GM18909 (cell line): Measurements from ENCODE around the gene SLC35D2.
"Not testable (repeated sequence)": the region's sequence is repeated elsewhere in the genome, so short reads cannot be mapped to it uniquely, and the experiment has no call there.

Source experiments
- ATAC-seq: cut with Tn5 transposase; IDR thresholded peaks from one replicate; pipeline ENCODE4 v1.9.1; 2021; ENCODE audit warnings: mild to moderate bottlenecking; ENCODE audit not compliant: unreplicated experiment, poor library complexity

SLC35D2 gene

GRCh38 chr9:96400132-96400910 lies 16.8 kb upstream of the SLC35D2 start:
- no peak for ATAC-seq

GRCh38 chr9:96399325-96399633 lies 15.8 kb upstream of the SLC35D2 start:
- peak; percentile 6 for ATAC-seq

- ATAC-seq, result peak; percentile 60
Measured at GRCh38 chr9:96398582-96399324, 15.2 kb upstream of the SLC35D2 start.

- ATAC-seq, result no peak
Measured at GRCh38 chr9:96395964-96396363, 12.5 kb upstream of the SLC35D2 start.

GRCh38 chr9:96394832-96395496 lies 11.5 kb upstream of the SLC35D2 start:
- no peak for ATAC-seq

GRCh38 chr9:96392263-96392662 lies 8.8 kb upstream of the SLC35D2 start:
- ATAC-seq, result no peak

- ATAC-seq, result no peak
Measured at GRCh38 chr9:96391021-96391765, 7.7 kb upstream of the SLC35D2 start.

- ATAC-seq, result no peak
Measured at GRCh38 chr9:96388144-96388543, 4.6 kb upstream of the SLC35D2 start.

- ATAC-seq, result no peak
Measured at GRCh38 chr9:96386157-96386556, 2.6 kb upstream of the SLC35D2 start.

- ATAC-seq, result no peak
Measured at GRCh38 chr9:96382839-96383164, 709 bp downstream of the SLC35D2 start.

- ATAC-seq, result no peak
Measured at GRCh38 chr9:96382175-96382574, 1.3 kb downstream of the SLC35D2 start.

- ATAC-seq, result no peak
Measured at GRCh38 chr9:96381696-96382095, 1.8 kb downstream of the SLC35D2 start.

- ATAC-seq, result no peak
Measured at GRCh38 chr9:96381125-96381524, 2.4 kb downstream of the SLC35D2 start.

GRCh38 chr9:96379461-96379860 lies 4.0 kb downstream of the SLC35D2 start:
- no peak for ATAC-seq

GRCh38 chr9:96378187-96378586 lies 5.3 kb downstream of the SLC35D2 start:
- ATAC-seq, result no peak

- ATAC-seq, result no peak
Measured at GRCh38 chr9:96376891-96377874, 6.3 kb downstream of the SLC35D2 start.

- not testable (repeated sequence) for ATAC-seq
Measured at GRCh38 chr9:96375507-96375906, 8.0 kb downstream of the SLC35D2 start.

GRCh38 chr9:96367943-96368342 lies 15.6 kb downstream of the SLC35D2 start:
- no peak for ATAC-seq

GRCh38 chr9:96363175-96363967 lies 20.1 kb downstream of the SLC35D2 start:
- no peak for ATAC-seq
